HG03196 (cell line): ENCODE measurements around the gene ARSA.
"Not testable (repeated sequence)": the region's sequence is repeated elsewhere in the genome, so short reads cannot be mapped to it uniquely, and the experiment has no call there.

ENCODE experiments used
- ATAC-seq: cut with Tn5 transposase; IDR thresholded peaks from one replicate; pipeline ENCODE4 v1.9.1; 2021; ENCODE audit not compliant: unreplicated experiment

The ARSA gene

GRCh38 chr22:50627642-50628542 is at the start of gene ARSA:
Gene ARSA, minus strand, starts transcription at chr22:50628152. Its CDS starts 373 bp downstream, at chr22:50627779.
- peak; percentile 63 for ATAC-seq

- no peak for ATAC-seq
Observed at GRCh38 chr22:50676661-50677492, 48.9 kb upstream of the ARSA start.

- no peak for ATAC-seq
Observed at GRCh38 chr22:50676180-50676636, 48.3 kb upstream of the ARSA start.

- no peak for ATAC-seq
Observed at GRCh38 chr22:50675553-50676179, 47.7 kb upstream of the ARSA start.

- ATAC-seq: no peak
Observed at GRCh38 chr22:50674606-50675552, 46.9 kb upstream of the ARSA start.

- ATAC-seq: no peak
Observed at GRCh38 chr22:50674130-50674500, 46.2 kb upstream of the ARSA start.

- no peak for ATAC-seq
Observed at GRCh38 chr22:50673231-50674129, 45.5 kb upstream of the ARSA start.

- ATAC-seq: no peak
Observed at GRCh38 chr22:50672471-50673230, 44.7 kb upstream of the ARSA start, which contains the start of gene SHANK3. Gene SHANK3, plus strand, starts transcription at chr22:50672823.

- no peak for ATAC-seq
Observed at GRCh38 chr22:50672041-50672440, 44.1 kb upstream of the ARSA start.

GRCh38 chr22:50671641-50672040 is 43.7 kb upstream of the ARSA start:
- no peak for ATAC-seq

- no peak for ATAC-seq
Observed at GRCh38 chr22:50670914-50671538, 43.1 kb upstream of the ARSA start.

GRCh38 chr22:50670513-50670912 is 42.6 kb upstream of the ARSA start:
- no peak for ATAC-seq

GRCh38 chr22:50665738-50666137 is 37.8 kb upstream of the ARSA start:
- no peak for ATAC-seq

- ATAC-seq: no peak
Observed at GRCh38 chr22:50665212-50665611, 37.3 kb upstream of the ARSA start.

GRCh38 chr22:50660306-50660705 is 32.4 kb upstream of the ARSA start:
- ATAC-seq: no peak

GRCh38 chr22:50659711-50660110 is 31.8 kb upstream of the ARSA start:
- ATAC-seq: not testable (repeated sequence)

- no peak for ATAC-seq
Observed at GRCh38 chr22:50657925-50658324, 30.0 kb upstream of the ARSA start.
